DND-41 (cell line): ENCODE data around the gene AFAP1.
"Not testable (repeated sequence)": the region's sequence is repeated elsewhere in the genome, so short reads cannot be mapped to it uniquely, and the experiment has no call there.

Source experiments
- ATAC-seq: fragments of 200-7000 bp; cut with Tn5 transposase; 3 replicates; pipeline ENCODE4 v1.9.1; 2021; ENCODE audit warnings: low read depth; ENCODE audit not compliant: insufficient read depth
- DNase-seq: peaks from one replicate; pipeline ENCODE4 v3.0.0-alpha.2; 2020
- H2AFZ ChIP-seq: 2 replicates; pipeline ENCODE4 v1.6.0; 2012; ENCODE audit warnings: low read depth, low read length
- H3K27ac ChIP-seq: 2 replicates; pipeline ENCODE4 v1.5.1; 2012; ENCODE audit warnings: low read length, inconsistent platforms
- H3K27me3 ChIP-seq: fragments of 200-600 bp; sonication (generic); 2 replicates; pipeline ENCODE4 v1.6.0; 2012; ENCODE audit warnings: low read length, mild to moderate bottlenecking, inconsistent platforms; ENCODE audit not compliant: insufficient read depth, poor library complexity
- H3K36me3 ChIP-seq: 2 replicates; pipeline ENCODE4 v1.5.1; 2012; ENCODE audit warnings: low read length, inconsistent platforms; ENCODE audit not compliant: insufficient read depth
- H3K4me1 ChIP-seq: 2 replicates; pipeline ENCODE4 v1.5.1; 2012; ENCODE audit warnings: mild to moderate bottlenecking, low read length; ENCODE audit not compliant: insufficient read depth
- H3K4me2 ChIP-seq: 2 replicates; pipeline ENCODE4 v1.6.0; 2012; ENCODE audit warnings: mild to moderate bottlenecking, moderate library complexity, low read length, inconsistent platforms; ENCODE audit not compliant: insufficient read depth
- H3K4me3 ChIP-seq, 2 experiments: fragments of 200-600 bp in 1 of 2; shearing (Covaris generic) in 1 of 2; 2 replicates each; pipeline ENCODE4 v1.5.1; 2012 to 2016; ENCODE audit warnings: inconsistent platforms in 2 of 2, low read length in 2 of 2, mild to moderate bottlenecking in 2 of 2, low read depth in 1 of 2, moderate library complexity in 1 of 2
- H3K79me2 ChIP-seq: 2 replicates; pipeline ENCODE4 v1.6.0; 2012; ENCODE audit warnings: low read length, inconsistent platforms; ENCODE audit not compliant: insufficient read depth
- H3K9ac ChIP-seq: 2 replicates; pipeline ENCODE4 v1.6.0; 2012; ENCODE audit warnings: low read depth, mild to moderate bottlenecking, inconsistent platforms, low read length, moderate library complexity
- H3K9me3 ChIP-seq: 2 replicates; pipeline ENCODE4 v1.5.1; 2012; ENCODE audit warnings: low read length, moderate library complexity, mild to moderate bottlenecking, inconsistent platforms; ENCODE audit not compliant: insufficient read depth, severe bottlenecking
- H4K20me1 ChIP-seq: 2 replicates; pipeline ENCODE4 v1.6.0; 2012; ENCODE audit warnings: low read length; ENCODE audit not compliant: insufficient read depth
- EZH2 ChIP-seq: IDR thresholded peaks from 3 replicates; pipeline ENCODE4 v1.6.1; 2012; ENCODE audit warnings: borderline replicate concordance, low read depth, mild to moderate bottlenecking, moderate library complexity, low read length, inconsistent platforms; ENCODE audit not compliant: severe bottlenecking
- TF ChIP-seq, protein P1 (sequence below): IDR thresholded peaks from 2 replicates; pipeline ENCODE4 v1.5.1; 2012; ENCODE audit warnings: borderline replicate concordance, low read length, moderate library complexity, mild to moderate bottlenecking; ENCODE audit not compliant: poor library complexity, severe bottlenecking; ENCODE audit errors: extremely low read depth

AFAP1 gene

DNA sequence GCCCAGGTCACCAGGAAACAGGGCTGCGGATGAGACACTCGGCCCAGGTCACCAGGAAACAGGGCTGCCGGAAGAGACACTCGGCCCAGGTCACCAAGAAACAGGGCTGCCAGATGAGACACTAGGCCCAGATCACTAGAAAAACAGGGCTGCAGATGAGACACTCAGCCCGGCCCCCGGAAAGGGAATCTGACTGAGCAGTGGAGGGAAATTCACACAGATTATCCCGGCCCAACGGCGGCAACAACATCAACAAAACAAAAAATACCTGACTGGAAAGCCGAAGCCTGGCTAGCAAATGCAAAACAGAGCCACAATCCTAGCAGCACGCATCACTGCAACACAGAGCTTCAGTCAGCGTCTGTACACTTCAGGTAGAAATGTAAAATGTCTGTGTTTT, 20.7 kb downstream of the AFAP1 start:
- no peak overlapping the region for H3K4me3 ChIP-seq
- H2AFZ ChIP-seq: no peak overlapping the region
- no peaks in the 10 kb centered on the region for H4K20me1 ChIP-seq
- DNase-seq (no peak), ATAC-seq (no peak)
- TF ChIP-seq, protein P1, sequence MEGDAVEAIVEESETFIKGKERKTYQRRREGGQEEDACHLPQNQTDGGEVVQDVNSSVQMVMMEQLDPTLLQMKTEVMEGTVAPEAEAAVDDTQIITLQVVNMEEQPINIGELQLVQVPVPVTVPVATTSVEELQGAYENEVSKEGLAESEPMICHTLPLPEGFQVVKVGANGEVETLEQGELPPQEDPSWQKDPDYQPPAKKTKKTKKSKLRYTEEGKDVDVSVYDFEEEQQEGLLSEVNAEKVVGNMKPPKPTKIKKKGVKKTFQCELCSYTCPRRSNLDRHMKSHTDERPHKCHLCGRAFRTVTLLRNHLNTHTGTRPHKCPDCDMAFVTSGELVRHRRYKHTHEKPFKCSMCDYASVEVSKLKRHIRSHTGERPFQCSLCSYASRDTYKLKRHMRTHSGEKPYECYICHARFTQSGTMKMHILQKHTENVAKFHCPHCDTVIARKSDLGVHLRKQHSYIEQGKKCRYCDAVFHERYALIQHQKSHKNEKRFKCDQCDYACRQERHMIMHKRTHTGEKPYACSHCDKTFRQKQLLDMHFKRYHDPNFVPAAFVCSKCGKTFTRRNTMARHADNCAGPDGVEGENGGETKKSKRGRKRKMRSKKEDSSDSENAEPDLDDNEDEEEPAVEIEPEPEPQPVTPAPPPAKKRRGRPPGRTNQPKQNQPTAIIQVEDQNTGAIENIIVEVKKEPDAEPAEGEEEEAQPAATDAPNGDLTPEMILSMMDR: no peak
- TF ChIP-seq EZH2: no peak
- H3K9ac ChIP-seq: no peak overlapping the region
- H3K4me2 ChIP-seq: no peak overlapping the region
- no peak overlapping the region for H3K27ac ChIP-seq
- H3K79me2 ChIP-seq: no peaks in the 10 kb centered on the region
- no peaks in the 10 kb centered on the region for H3K4me1 ChIP-seq
- no peaks in the 10 kb centered on the region for H3K9me3 ChIP-seq
- no peaks in the 10 kb centered on the region for H3K36me3 ChIP-seq
- peaks cover 4% of the 10 kb centered on the region for H3K27me3 ChIP-seq

- not testable (repeated sequence) for H3K4me2 ChIP-seq, H3K9ac ChIP-seq, H3K27me3 ChIP-seq, H3K79me2 ChIP-seq, H3K4me3 ChIP-seq, H3K27ac ChIP-seq, H4K20me1 ChIP-seq, H3K9me3 ChIP-seq, ATAC-seq, H2AFZ ChIP-seq, DNase-seq, H3K4me1 ChIP-seq, H3K36me3 ChIP-seq
Measured at GRCh38 chr4:7918187-7918586, 21.5 kb downstream of the AFAP1 start.

- no peaks in the 10 kb centered on the region for H3K9me3 ChIP-seq
- no peak overlapping the region for H3K9ac ChIP-seq
- no peaks in the 10 kb centered on the region for H4K20me1 ChIP-seq
- H2AFZ ChIP-seq: no peak overlapping the region
- H3K36me3 ChIP-seq: no peaks in the 10 kb centered on the region
- H3K27me3 ChIP-seq: peaks cover 4% of the 10 kb centered on the region
- no peaks in the 10 kb centered on the region for H3K4me1 ChIP-seq
- no peak overlapping the region for H3K4me3 ChIP-seq
- DNase-seq: no peak
- no peak overlapping the region for H3K27ac ChIP-seq
- TF ChIP-seq, protein P1: no peak
- no peak for TF ChIP-seq EZH2
- no peak for ATAC-seq
- H3K79me2 ChIP-seq: no peaks in the 10 kb centered on the region
- no peak overlapping the region for H3K4me2 ChIP-seq
Measured at GRCh38 chr4:7917669-7918068, 22.0 kb downstream of the AFAP1 start.

DNA sequence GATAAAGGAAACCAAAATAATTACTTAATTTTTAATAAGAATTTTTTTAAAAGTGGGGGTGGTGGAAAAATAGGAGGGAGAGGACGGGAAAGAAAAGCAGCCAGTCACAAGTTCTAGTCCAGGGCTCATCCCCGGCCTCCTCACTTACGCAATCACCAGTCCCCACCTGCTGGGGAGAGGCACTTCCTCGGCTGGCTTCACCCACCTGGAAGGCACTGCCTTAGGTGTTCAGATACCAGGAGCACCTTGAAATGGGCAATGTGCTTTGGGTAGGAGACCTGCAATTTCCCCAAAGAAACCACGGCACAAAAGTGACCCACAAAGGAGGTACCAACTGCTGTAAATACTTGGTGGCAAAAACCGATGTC, 23.8 kb downstream of the AFAP1 start:
- no peaks in the 10 kb centered on the region for H4K20me1 ChIP-seq
- DNase-seq (no peak), ATAC-seq (no peak)
- no peak overlapping the region for H3K4me3 ChIP-seq
- no peak overlapping the region for H3K9ac ChIP-seq
- H3K4me2 ChIP-seq: no peak overlapping the region
- no peak overlapping the region for H3K27ac ChIP-seq
- no peaks in the 10 kb centered on the region for H3K9me3 ChIP-seq
- H2AFZ ChIP-seq: no peak overlapping the region
- H3K36me3 ChIP-seq: no peaks in the 10 kb centered on the region
- H3K27me3 ChIP-seq: peaks cover 4% of the 10 kb centered on the region
- H3K79me2 ChIP-seq: no peaks in the 10 kb centered on the region
- no peak for TF ChIP-seq EZH2
- no peaks in the 10 kb centered on the region for H3K4me1 ChIP-seq

GRCh38 chr4:7912826-7913225, 26.8 kb downstream of the AFAP1 start:
- H4K20me1 ChIP-seq: no peaks in the 10 kb centered on the region
- no peak overlapping the region for H3K4me2 ChIP-seq
- no peak overlapping the region for H3K27ac ChIP-seq
- no peaks in the 10 kb centered on the region for H3K36me3 ChIP-seq
- H3K9ac ChIP-seq: no peak overlapping the region
- no peak overlapping the region for H3K4me3 ChIP-seq
- H3K79me2 ChIP-seq: no peaks in the 10 kb centered on the region
- no peak for ATAC-seq
- H3K27me3 ChIP-seq: peaks cover 4% of the 10 kb centered on the region
- H3K9me3 ChIP-seq: no peaks in the 10 kb centered on the region
- no peaks in the 10 kb centered on the region for H3K4me1 ChIP-seq
- no peak overlapping the region for H2AFZ ChIP-seq
- no peak for DNase-seq
- TF ChIP-seq EZH2: no peak
- TF ChIP-seq, protein P1: no peak
